ENCODE results near the gene C4orf54.

Gene C4orf54

GRCh38 chr4:99617374-99617773 is 40.3 kb downstream of the C4orf54 start:
- no peak for DNase-seq (ENCODE audit: low spot score)

- DNase-seq (ENCODE audit: low spot score) = no peak
Measured at GRCh38 chr4:99615170-99615820, 42.3 kb downstream of the C4orf54 start.

GRCh38 chr4:99614491-99614890 is 43.1 kb downstream of the C4orf54 start:
- DNase-seq (ENCODE audit: low spot score) = no peak

- no peak for DNase-seq (ENCODE audit: low spot score)
Measured at GRCh38 chr4:99612704-99613103, 44.9 kb downstream of the C4orf54 start.

- DNase-seq (ENCODE audit: low spot score) = no peak
Measured at GRCh38 chr4:99612281-99612680, 45.3 kb downstream of the C4orf54 start.

- no peak for DNase-seq (ENCODE audit: low spot score)
Measured at GRCh38 chr4:99610605-99611175, 46.9 kb downstream of the C4orf54 start.

GRCh38 chr4:99608417-99608816 is 49.2 kb downstream of the C4orf54 start:
- no peak for DNase-seq (ENCODE audit: low spot score)
